Duodenal mucosa (tissue), 2 donors: Measurements from ENCODE around the gene MTFR2.

Source experiments
- H3K27ac ChIP-seq: one replicate; pipeline ENCODE4 v1.7.0; 2013; ENCODE audit warnings: low read depth, low read length
- H3K27me3 ChIP-seq, 2 donors: one replicate each; pipeline ENCODE4 v1.7.0; 2013; ENCODE audit warnings: low read length in 2 of 2, control low read depth in 1 of 2; ENCODE audit not compliant: insufficient read depth in 2 of 2, control insufficient read depth in 1 of 2
- H3K36me3 ChIP-seq, 2 donors: one replicate each; pipeline ENCODE4 v1.7.0; 2013; ENCODE audit warnings: low read length in 2 of 2, control low read depth in 1 of 2; ENCODE audit not compliant: insufficient read depth in 2 of 2, control insufficient read depth in 1 of 2
- H3K4me1 ChIP-seq, 2 donors: one replicate each; pipeline ENCODE4 v1.7.0; 2013; ENCODE audit warnings: low read length in 2 of 2, control low read depth in 1 of 2; ENCODE audit not compliant: insufficient read depth in 2 of 2, control insufficient read depth in 1 of 2
- H3K4me3 ChIP-seq, 2 donors: one replicate each; pipeline ENCODE4 v1.7.0; 2013; ENCODE audit warnings: low read length in 2 of 2, low read depth in 1 of 2
- H3K9ac ChIP-seq, 2 donors: one replicate each; pipeline ENCODE4 v1.7.0; 2013; ENCODE audit warnings: low read length in 2 of 2, low read depth in 1 of 2
- H3K9me3 ChIP-seq, 2 donors: one replicate each; pipeline ENCODE4 v1.7.0; 2013; ENCODE audit warnings: low read length in 2 of 2, control low read depth in 1 of 2; ENCODE audit not compliant: control insufficient read depth in 1 of 2

Gene MTFR2

GRCh38 chr6:136216503-136217401 lies 33.4 kb downstream of the MTFR2 start:
- no peaks in the 10 kb centered on the region for H3K9me3 ChIP-seq
- H3K4me3 ChIP-seq, result no peak overlapping the region
- no peaks in the 10 kb centered on the region for H3K36me3 ChIP-seq
- no peak overlapping the region for H3K27ac ChIP-seq
- no peaks in the 10 kb centered on the region for H3K4me1 ChIP-seq
- H3K9ac ChIP-seq, result no peak overlapping the region
- H3K27me3 ChIP-seq, result no peaks in the 10 kb centered on the region

DNA sequence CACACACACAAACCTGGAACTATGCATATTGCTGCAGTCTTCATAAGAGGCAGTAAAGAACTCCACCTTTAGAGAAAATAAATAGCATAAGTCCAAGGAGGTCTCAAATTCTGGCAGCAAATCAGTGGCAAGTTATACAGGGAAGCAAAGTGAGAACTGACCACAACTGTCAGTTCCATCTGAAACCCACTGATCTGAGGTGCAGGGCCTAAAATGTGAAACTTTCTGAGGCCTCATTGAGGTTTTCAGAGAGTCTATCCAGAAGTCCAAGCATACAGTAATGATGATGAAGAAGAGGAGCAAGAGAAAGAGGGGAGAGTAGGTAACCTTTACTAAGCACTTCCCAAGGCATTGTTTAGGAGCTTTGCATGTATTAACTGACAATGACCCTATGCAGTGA lies 36.3 kb downstream of the MTFR2 start:
- Histone ChIP-seq H3K9ac (no peak overlapping the region), H3K9me3 (no peaks in the 10 kb centered on the region), H3K4me1 (no peaks in the 10 kb centered on the region), H3K4me3 (no peak overlapping the region), H3K27ac (no peak overlapping the region), H3K36me3 (no peaks in the 10 kb centered on the region), H3K27me3 (no peaks in the 10 kb centered on the region)

DNA sequence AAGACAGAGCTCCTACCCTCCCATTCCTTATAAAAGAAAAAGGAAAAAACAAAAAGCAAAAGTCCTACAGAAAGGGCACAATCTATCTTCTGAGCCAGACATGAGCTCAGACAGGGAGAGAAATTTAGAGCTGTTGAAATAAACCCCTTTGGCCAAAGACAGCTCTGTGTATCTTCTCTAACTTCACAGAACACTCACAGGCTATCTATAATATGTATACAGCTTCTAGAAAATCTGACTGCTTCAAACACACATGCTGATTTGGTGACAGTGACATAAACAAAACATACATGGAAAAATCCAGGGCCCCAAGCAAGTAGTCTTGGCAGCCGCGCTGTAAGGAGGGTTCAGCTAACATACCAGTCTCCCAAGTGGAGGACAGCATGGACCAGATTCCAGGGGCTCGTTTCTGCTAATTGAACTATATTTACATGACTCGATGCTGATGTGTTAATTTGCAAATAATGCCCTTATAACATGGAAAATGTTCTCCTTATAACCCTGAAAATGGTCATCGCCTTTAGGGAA lies 37.0 kb downstream of the MTFR2 start:
- Histone ChIP-seq H3K4me3 (no peak overlapping the region), H3K9ac (no peak overlapping the region)

DNA sequence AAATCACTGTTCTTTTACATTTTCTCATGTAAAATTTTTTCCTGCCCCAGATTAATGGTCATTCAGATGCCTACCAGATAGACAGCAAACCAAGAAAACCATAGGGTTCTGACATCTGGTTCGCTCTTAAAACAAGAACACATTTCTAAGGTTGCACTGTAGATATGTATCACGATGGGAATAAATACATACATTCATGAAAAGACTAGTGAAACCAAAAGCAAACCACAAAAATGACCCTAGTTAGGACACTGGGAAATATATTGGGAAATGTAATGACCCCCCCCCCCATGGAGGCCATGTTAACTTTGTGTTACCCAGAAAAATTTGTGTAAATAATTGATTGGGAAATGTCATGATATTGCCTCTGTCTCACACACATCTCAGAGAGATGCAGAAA lies 37.5 kb downstream of the MTFR2 start:
- no peaks in the 10 kb centered on the region for H3K36me3 ChIP-seq
- no peak overlapping the region for H3K4me3 ChIP-seq
- H3K9me3 ChIP-seq, result no peaks in the 10 kb centered on the region
- H3K9ac ChIP-seq, result no peak overlapping the region
- no peaks in the 10 kb centered on the region for H3K27me3 ChIP-seq
- no peaks in the 10 kb centered on the region for H3K4me1 ChIP-seq
- H3K27ac ChIP-seq, result no peak overlapping the region

More for the DNA sequence above, 37.0 kb downstream of the MTFR2 start:
- H3K27ac ChIP-seq, result no peak overlapping the region
- H3K36me3 ChIP-seq, result no peaks in the 10 kb centered on the region
- no peaks in the 10 kb centered on the region for H3K4me1 ChIP-seq
- H3K27me3 ChIP-seq, result no peaks in the 10 kb centered on the region
- H3K9me3 ChIP-seq, result no peaks in the 10 kb centered on the region

DNA sequence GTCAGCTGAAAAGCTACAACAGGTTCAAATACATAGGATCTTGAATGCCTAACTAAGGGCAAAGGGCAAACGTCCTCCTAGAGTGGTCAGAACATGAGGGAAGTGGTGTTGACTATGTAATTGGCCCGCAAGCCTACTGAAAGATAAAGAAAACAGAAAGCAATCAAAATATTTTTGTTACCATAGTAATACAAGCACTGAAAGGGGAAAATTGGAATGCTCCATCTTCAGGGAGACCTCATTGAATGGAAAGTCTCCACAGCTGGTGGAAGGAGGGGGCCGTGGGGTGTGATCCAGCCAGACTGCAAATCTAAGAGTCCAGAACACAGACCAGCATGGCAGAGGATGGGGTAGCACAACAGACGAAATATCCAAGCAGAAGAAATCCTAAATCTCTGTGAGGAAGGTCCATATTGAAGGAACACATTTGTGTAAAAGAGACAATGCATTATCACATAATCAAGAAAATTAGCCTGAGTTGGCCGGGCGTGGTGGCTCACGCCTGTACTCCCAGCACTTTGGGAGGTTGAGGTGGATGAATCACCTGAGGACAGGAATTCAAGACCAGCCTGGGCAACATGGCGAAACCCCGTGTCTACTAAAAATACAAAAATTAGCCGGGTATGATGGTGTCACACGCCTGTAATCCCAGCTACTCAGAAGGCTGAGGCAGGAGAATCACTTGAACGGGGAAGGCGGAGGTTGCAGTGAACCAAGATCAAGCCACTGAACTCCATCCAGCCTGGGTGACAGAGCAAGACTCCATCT lies 39.5 kb downstream of the MTFR2 start:
- no peaks in the 10 kb centered on the region for H3K9me3 ChIP-seq
- H3K36me3 ChIP-seq, result no peaks in the 10 kb centered on the region
- H3K4me1 ChIP-seq, result no peaks in the 10 kb centered on the region
- no peak overlapping the region for H3K9ac ChIP-seq
- H3K27me3 ChIP-seq, result no peaks in the 10 kb centered on the region
- H3K4me3 ChIP-seq, result no peak overlapping the region
- no peak overlapping the region for H3K27ac ChIP-seq

- H3K4me3 ChIP-seq, result no peak overlapping the region
- no peak overlapping the region for H3K27ac ChIP-seq
- H3K36me3 ChIP-seq, result no peaks in the 10 kb centered on the region
- no peaks in the 10 kb centered on the region for H3K4me1 ChIP-seq
- H3K9me3 ChIP-seq, result no peaks in the 10 kb centered on the region
- no peak overlapping the region for H3K9ac ChIP-seq
- H3K27me3 ChIP-seq, result no peaks in the 10 kb centered on the region
These were observed 40.6 kb downstream of the MTFR2 start for GRCh38 chr6:136209496-136209895.

- Histone ChIP-seq H3K27ac (no peak overlapping the region), H3K36me3 (no peaks in the 10 kb centered on the region), H3K9ac (no peak overlapping the region), H3K27me3 (no peaks in the 10 kb centered on the region), H3K9me3 (no peaks in the 10 kb centered on the region), H3K4me3 (no peak overlapping the region), H3K4me1 (no peaks in the 10 kb centered on the region)
These were observed 41.3 kb downstream of the MTFR2 start for GRCh38 chr6:136208783-136209182.

DNA sequence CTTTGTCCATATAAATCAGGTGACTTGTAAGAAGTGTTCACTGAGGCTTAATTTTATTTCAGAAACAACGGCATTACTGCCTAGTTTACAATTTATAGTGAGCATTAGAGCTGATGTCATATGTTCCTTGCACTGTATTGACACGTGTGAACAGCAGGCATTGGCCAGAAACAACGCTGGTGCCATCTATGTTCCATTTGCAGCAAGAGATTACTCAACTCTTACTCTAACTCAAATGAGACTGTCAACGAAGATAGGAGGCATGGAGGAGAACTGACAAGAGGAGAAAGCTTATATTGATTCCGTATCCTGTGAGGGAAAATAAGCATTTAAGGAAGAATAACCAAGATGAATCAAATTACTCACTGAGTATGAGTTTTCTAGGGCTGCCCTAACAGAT lies 48.4 kb downstream of the MTFR2 start:
- no peaks in the 10 kb centered on the region for H3K9me3 ChIP-seq
- no peaks in the 10 kb centered on the region for H3K4me1 ChIP-seq
- no peak overlapping the region for H3K4me3 ChIP-seq
- H3K36me3 ChIP-seq, result no peaks in the 10 kb centered on the region
- H3K9ac ChIP-seq, result no peak overlapping the region
- H3K27ac ChIP-seq, result no peak overlapping the region
- H3K27me3 ChIP-seq, result no peaks in the 10 kb centered on the region

- Histone ChIP-seq H3K27me3 (no peaks in the 10 kb centered on the region), H3K36me3 (peaks cover 0 to 2% of the 10 kb centered on the region in 2 donors), H3K9me3 (no peaks in the 10 kb centered on the region), H3K4me1 (peaks cover 4 to 7% of the 10 kb centered on the region in 2 donors), H3K27ac (no peak overlapping the region), H3K4me3 (no peak overlapping the region), H3K9ac (no peak overlapping the region)
These were observed 57.2 kb downstream of the MTFR2 start for GRCh38 chr6:136192902-136193301.
